Stomach (tissue), 9 donors: ENCODE data around the gene ZNF775. TPM values are rescaled to one million over a fixed set of nuclear protein-coding genes. Genes with fewer than 3 reads are reported as not detected.

Source experiments
- DNase-seq, 2 donors: peaks; one replicate each; pipeline versions ENCODE4 v3.0.0 to v3.0.0-alpha.2; 2013 to 2019
- H3K27ac ChIP-seq, 5 donors: fragments of 200-600 bp in 4 of 5; sonication (generic) in 4 of 5; one replicate each; pipeline ENCODE4 v1.5.1; 2013 to 2019; ENCODE audit warnings: mild to moderate bottlenecking in 1 of 5, moderate library complexity in 1 of 5
- H3K27me3 ChIP-seq, 3 donors: fragments of 200-600 bp; sonication (generic); one replicate each; pipeline ENCODE4 v1.5.1; 2017 to 2019; ENCODE audit warnings: mixed run types in 1 of 3
- H3K36me3 ChIP-seq, 4 donors: fragments of 200-600 bp; sonication (generic); 1 replicate in 3 of 4; 2 replicates in 1 of 4; pipeline ENCODE4 v1.5.1; 2016 to 2019
- H3K4me1 ChIP-seq, 4 donors: fragments of 200-600 bp; sonication (generic); one replicate each; pipeline ENCODE4 v1.5.1; 2016 to 2019
- H3K4me3 ChIP-seq, 4 donors: fragments of 200-600 bp; sonication (generic) in 3 of 4; one replicate each; pipeline ENCODE4 v1.5.1; 2016 to 2019; ENCODE audit warnings: mild to moderate bottlenecking in 1 of 4
- H3K9me3 ChIP-seq, 4 donors: fragments of 200-600 bp; sonication (generic); one replicate each; pipeline ENCODE4 v1.5.1; 2016 to 2019
- CTCF ChIP-seq, 7 experiments: fragments of 450-650 bp in 4 of 7; fragments of 200-600 bp in 3 of 7; sonication (generic) in 3 of 7; IDR thresholded peaks; one replicate each; pipeline ENCODE4 v1.5.1; 2016 to 2019; ENCODE audit warnings: antibody characterized with exemption in 7 of 7, control low read depth in 2 of 7, mild to moderate bottlenecking in 1 of 7
- EP300 ChIP-seq: sonication (generic); formaldehyde crosslinking; IDR thresholded peaks from one replicate; pipeline ENCODE4 v1.6.1; 2017; ENCODE audit warnings: antibody characterized with exemption
- POLR2A ChIP-seq, 4 donors: fragments of 450-650 bp; IDR thresholded peaks; one replicate each; pipeline ENCODE4 v1.6.1; 2016; ENCODE audit warnings: antibody characterized with exemption in 4 of 4, control low read depth in 2 of 4, mild to moderate bottlenecking in 1 of 4, moderate library complexity in 1 of 4
- POLR2AphosphoS5 ChIP-seq, 3 donors: sonication (generic); formaldehyde crosslinking; IDR thresholded peaks; one replicate each; pipeline ENCODE4 v1.6.1; 2016; ENCODE audit warnings: antibody characterized with exemption in 3 of 3
- WGBS, 5 donors: extraction: QIAGEN DNeasy Blood & Tissue Kit in 3 of 5; methylation state at CpG; one replicate each; pipeline versions ENCODE4 v1.1.5 to v1.1.7; 2013 to 2018; 5-methylcytosine and 5-hydroxymethylcytosine counted together
- intact Hi-C: fragments of 100-400 bp; cut with DNase I; formaldehyde crosslinking; loops from one replicate; pipeline ENCODE4 v1.15.1; 2023; ENCODE audit warnings: low total_unique reads
- polyA plus RNA-seq, 3 donors: library from polyadenylated mRNA; stranded (reverse); fragments of 200-250 nt; gene quantifications; one replicate each; pipeline ENCODE4 v1.2.3, GENCODE V29; 2013
- total RNA-seq, 5 donors: library from RNA; depleted of rRNA; stranded (reverse); fragments of >200 nt; gene quantifications; one replicate each; pipeline versions ENCODE4 v1.1.0 to v1.2.3, GENCODE V29; 2014 to 2016
- donor health status: healthy with polysubstance abuse.
- donor health status: Bipolar disorder and iron deficiency.
- donor health status: healthy.

ZNF775 gene
- total and polyA plus RNA-seq, 8 donors: 1.8 to 17.0 (median 2.5) TPM; not detected in 2

- DNase-seq: no peak
- Histone ChIP-seq H3K4me3 (no peak overlapping the region), H3K4me1 (peaks cover 31 to 68% (median 55%) of the 10 kb centered on the region in 4 donors), H3K27ac (peak overlapping the region; percentile 6 to 61 (median 29)), H3K27me3 (peaks cover 0 to 6% (median 2%) of the 10 kb centered on the region in 3 donors), H3K36me3 (peaks cover 0 to 43% (median 30%) of the 10 kb centered on the region in 4 donors), H3K9me3 (no peaks in the 10 kb centered on the region)
- WGBS, 5 donors: 37 to 50% (median 45%) methylated on average over 6 of the region's 6 CpGs
- intact Hi-C loops: no loop called here
- no peak for TF ChIP-seq POLR2A (IDR thresholded peaks at IDR 0.05)
- no peak for TF ChIP-seq EP300
- no peak for TF ChIP-seq POLR2AphosphoS5 (IDR thresholded peaks at IDR 0.05)
- TF ChIP-seq CTCF (IDR thresholded peaks at IDR 0.05): no peak
These were observed 43.4 kb upstream of the ZNF775 start for GRCh38 chr7:150335774-150336112.

GRCh38 chr7:150336746-150337145 is 42.4 kb upstream of the ZNF775 start:
- DNase-seq: no peak
- 94 to 100% (median 96%) methylated on average over 2 to 14 of the region's 14 CpGs for WGBS, 5 donors
- Histone ChIP-seq H3K4me1 (peaks cover 36 to 78% (median 65%) of the 10 kb centered on the region in 4 donors), H3K27ac (peak overlapping the region in 3 of 5 donors; percentile 29 to 61 (median 58)), H3K27me3 (peaks cover 0 to 16% (median 12%) of the 10 kb centered on the region in 3 donors), H3K9me3 (no peaks in the 10 kb centered on the region), H3K36me3 (peaks cover 0 to 33% (median 20%) of the 10 kb centered on the region in 4 donors), H3K4me3 (no peak overlapping the region)
- intact Hi-C loops: no loop called here
- TF ChIP-seq CTCF (IDR thresholded peaks at IDR 0.05) (no peak), EP300 (no peak), POLR2A (IDR thresholded peaks at IDR 0.05) (no peak), POLR2AphosphoS5 (IDR thresholded peaks at IDR 0.05) (no peak)

- peaks cover 0 to 29% (median 17%) of the 10 kb centered on the region in 4 donors for H3K36me3 ChIP-seq
- WGBS, 5 donors: 85 to 92% (median 90%) methylated on average over 3 to 18 of the region's 18 CpGs
- peaks cover 36 to 82% (median 70%) of the 10 kb centered on the region in 4 donors for H3K4me1 ChIP-seq
- DNase-seq: no peak
- H3K4me3 ChIP-seq: no peak overlapping the region
- intact Hi-C loops: no loop called here
- H3K27ac ChIP-seq: peak overlapping the region in 3 of 5 donors; percentile 29 to 61 (median 58)
- no peaks in the 10 kb centered on the region for H3K9me3 ChIP-seq
- TF ChIP-seq POLR2AphosphoS5 (IDR thresholded peaks at IDR 0.05) (no peak), CTCF (IDR thresholded peaks at IDR 0.05) (no peak), EP300 (no peak), POLR2A (IDR thresholded peaks at IDR 0.05) (no peak)
- H3K27me3 ChIP-seq: peaks cover 0 to 20% (median 13%) of the 10 kb centered on the region in 3 donors
These were observed 42.0 kb upstream of the ZNF775 start for GRCh38 chr7:150337179-150337578.

GRCh38 chr7:150337659-150338081 is 41.5 kb upstream of the ZNF775 start:
- TF ChIP-seq CTCF (IDR thresholded peaks at IDR 0.05) (no peak), POLR2AphosphoS5 (IDR thresholded peaks at IDR 0.05) (no peak), POLR2A (IDR thresholded peaks at IDR 0.05) (no peak)
- Histone ChIP-seq H3K36me3 (peaks cover 0 to 27% (median 17%) of the 10 kb centered on the region in 4 donors), H3K27ac (peak overlapping the region in 3 of 5 donors; percentile 3 to 61 (median 29)), H3K27me3 (peaks cover 0 to 24% (median 13%) of the 10 kb centered on the region in 3 donors), H3K9me3 (no peaks in the 10 kb centered on the region), H3K4me1 (peaks cover 36 to 85% (median 70%) of the 10 kb centered on the region in 4 donors), H3K4me3 (no peak overlapping the region)
- intact Hi-C loops: no loop called here
- no peak for DNase-seq
- WGBS, 5 donors: 77 to 100% (median 87%) methylated on average over 4 to 6 of the region's 6 CpGs
